ENCODE results near the gene IZUMO1R.

The IZUMO1R gene

DNA sequence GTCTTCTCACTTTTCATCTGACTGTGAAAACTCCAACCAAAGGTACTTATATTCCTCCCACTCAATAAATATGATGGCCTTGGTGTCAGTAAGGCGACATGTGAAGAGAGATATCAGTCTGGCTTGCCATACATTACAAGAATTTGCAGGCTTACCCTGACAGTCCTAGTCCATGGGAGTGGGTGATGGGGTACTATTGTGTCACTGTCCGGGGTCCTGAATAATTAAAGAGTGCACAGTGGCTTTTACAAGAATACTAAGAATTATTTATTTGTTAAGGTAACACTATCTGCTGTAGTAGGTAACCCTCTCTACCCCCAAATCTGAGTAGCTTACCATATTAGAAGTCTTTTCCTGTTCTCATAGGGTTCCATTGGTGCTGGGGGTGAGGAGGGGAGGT lies 23.1 kb upstream of the IZUMO1R start:
- H2AFZ ChIP-seq (ENCODE audit: low read depth, low read length) = no peak overlapping the region
- DNase-seq = no peak
- no peaks in the 10 kb centered on the region for H3K9me3 ChIP-seq (ENCODE audit: insufficient read depth, low read length, severe bottlenecking)
- no peaks in the 10 kb centered on the region for H3K36me3 ChIP-seq (ENCODE audit: insufficient read depth, low read length)
- H3K9ac ChIP-seq (ENCODE audit: low read depth, low read length) = no peak overlapping the region
- no peak overlapping the region for H3K4me2 ChIP-seq (ENCODE audit: insufficient read depth, low read length)
- no peaks in the 10 kb centered on the region for H3K4me1 ChIP-seq (ENCODE audit: insufficient read depth, low read length)
- no peak for ATAC-seq (ENCODE audit: insufficient read depth, low read depth)
- no peak overlapping the region for H3K27ac ChIP-seq (ENCODE audit: low read length)
- TF ChIP-seq CTCF (IDR thresholded peaks at IDR 0.05; ENCODE audit: borderline replicate concordance, extremely low read depth, low read length, poor library complexity, severe bottlenecking) (no peak), EZH2 (IDR thresholded peaks at IDR 0.05; ENCODE audit: borderline replicate concordance, low read depth, low read length, severe bottlenecking) (no peak)
- H3K79me2 ChIP-seq (ENCODE audit: insufficient read depth, low read length) = no peaks in the 10 kb centered on the region
- no peak overlapping the region for H3K4me3 ChIP-seq (ENCODE audit: low read depth in 1 of 2, low read length in 2 of 2)
- H4K20me1 ChIP-seq (ENCODE audit: insufficient read depth, low read length) = no peaks in the 10 kb centered on the region
- H3K27me3 ChIP-seq (ENCODE audit: insufficient read depth, low read length, poor library complexity) = no peaks in the 10 kb centered on the region

DNA sequence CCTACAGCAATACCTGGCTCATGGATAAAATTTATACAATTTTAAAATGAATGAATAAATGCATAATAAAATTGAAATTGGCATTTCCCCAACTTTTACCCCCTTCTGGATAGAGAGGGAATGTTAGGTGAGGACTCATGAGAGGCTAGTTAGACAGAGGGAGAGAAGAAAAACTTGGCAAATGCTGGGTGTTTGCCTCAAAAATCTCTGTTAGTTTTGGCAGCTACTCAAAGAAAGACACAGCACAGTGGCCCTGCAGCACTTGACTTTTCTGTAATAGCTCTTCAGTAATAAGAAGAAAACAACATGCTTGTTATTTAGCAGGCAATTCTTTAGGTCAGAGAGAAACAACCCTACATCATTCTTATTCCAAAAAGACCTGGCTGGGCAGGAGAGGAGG lies 20.7 kb upstream of the IZUMO1R start:
- Histone ChIP-seq H3K36me3 (ENCODE audit: insufficient read depth, low read length) (no peaks in the 10 kb centered on the region), H3K4me2 (ENCODE audit: insufficient read depth, low read length) (no peak overlapping the region), H3K9ac (ENCODE audit: low read depth, low read length) (no peak overlapping the region), H3K27ac (ENCODE audit: low read length) (no peak overlapping the region), H3K4me1 (ENCODE audit: insufficient read depth, low read length) (no peaks in the 10 kb centered on the region), H3K27me3 (ENCODE audit: insufficient read depth, low read length, poor library complexity) (no peaks in the 10 kb centered on the region), H3K79me2 (ENCODE audit: insufficient read depth, low read length) (no peaks in the 10 kb centered on the region), H3K9me3 (ENCODE audit: insufficient read depth, low read length, severe bottlenecking) (no peaks in the 10 kb centered on the region), H4K20me1 (ENCODE audit: insufficient read depth, low read length) (no peaks in the 10 kb centered on the region), H2AFZ (ENCODE audit: low read depth, low read length) (no peak overlapping the region), H3K4me3 (ENCODE audit: low read depth in 1 of 2, low read length in 2 of 2) (no peak overlapping the region)
- DNase-seq (no peak), ATAC-seq (ENCODE audit: insufficient read depth, low read depth) (no peak)
- TF ChIP-seq EZH2 (IDR thresholded peaks at IDR 0.05; ENCODE audit: borderline replicate concordance, low read depth, low read length, severe bottlenecking) (no peak), CTCF (IDR thresholded peaks at IDR 0.05; ENCODE audit: borderline replicate concordance, extremely low read depth, low read length, poor library complexity, severe bottlenecking) (no peak)

- DNase-seq (no peak), ATAC-seq (ENCODE audit: insufficient read depth, low read depth) (no peak)
- H3K9me3 ChIP-seq (ENCODE audit: insufficient read depth, low read length, severe bottlenecking) = no peaks in the 10 kb centered on the region
- TF ChIP-seq CTCF (IDR thresholded peaks at IDR 0.05; ENCODE audit: borderline replicate concordance, extremely low read depth, low read length, poor library complexity, severe bottlenecking) = no peak
- TF ChIP-seq EZH2 (IDR thresholded peaks at IDR 0.05; ENCODE audit: borderline replicate concordance, low read depth, low read length, severe bottlenecking) = no peak
- H3K27me3 ChIP-seq (ENCODE audit: insufficient read depth, low read length, poor library complexity) = peaks cover 4% of the 10 kb centered on the region
- no peaks in the 10 kb centered on the region for H4K20me1 ChIP-seq (ENCODE audit: insufficient read depth, low read length)
- H3K9ac ChIP-seq (ENCODE audit: low read depth, low read length) = no peak overlapping the region
- no peak overlapping the region for H2AFZ ChIP-seq (ENCODE audit: low read depth, low read length)
- H3K27ac ChIP-seq (ENCODE audit: low read length) = no peak overlapping the region
- H3K36me3 ChIP-seq (ENCODE audit: insufficient read depth, low read length) = no peaks in the 10 kb centered on the region
- no peaks in the 10 kb centered on the region for H3K4me1 ChIP-seq (ENCODE audit: insufficient read depth, low read length)
- no peaks in the 10 kb centered on the region for H3K79me2 ChIP-seq (ENCODE audit: insufficient read depth, low read length)
- H3K4me2 ChIP-seq (ENCODE audit: insufficient read depth, low read length) = no peak overlapping the region
- no peak overlapping the region for H3K4me3 ChIP-seq (ENCODE audit: low read depth in 1 of 2, low read length in 2 of 2)
Observed at GRCh38 chr11:94295534-94295933, 8.8 kb upstream of the IZUMO1R start.

DNA sequence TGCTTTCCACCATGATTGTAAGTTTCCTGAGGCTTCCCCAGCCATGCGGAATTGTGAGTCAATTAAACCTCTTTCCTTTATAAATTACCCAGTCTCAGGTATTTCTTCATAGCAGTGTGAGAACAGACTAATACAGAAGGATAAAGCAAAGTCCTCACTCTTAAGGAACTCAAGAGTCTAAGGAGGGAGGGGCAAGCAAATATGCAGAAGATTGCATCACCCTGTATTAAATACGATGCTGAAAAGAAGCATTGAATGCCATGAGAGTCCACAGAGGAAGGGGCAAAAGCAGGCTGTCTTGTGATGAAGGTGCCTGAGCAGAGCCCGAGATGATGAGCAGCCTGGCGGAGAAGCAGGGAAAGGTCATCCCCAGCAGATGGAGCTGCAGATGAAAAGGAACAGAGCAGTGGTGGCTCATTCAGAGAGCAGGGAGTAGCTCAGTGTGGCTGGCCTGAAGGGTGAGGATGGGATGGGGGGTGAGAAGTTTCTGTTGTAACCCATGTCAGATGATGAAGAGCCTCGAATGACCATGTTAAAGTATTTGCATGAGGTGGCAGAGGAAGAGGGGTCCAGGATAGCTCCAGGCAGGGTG lies 6.3 kb upstream of the IZUMO1R start:
- Histone ChIP-seq H3K27ac (ENCODE audit: low read length) (no peak overlapping the region), H3K4me3 (ENCODE audit: low read depth in 1 of 2, low read length in 2 of 2) (no peak overlapping the region), H2AFZ (ENCODE audit: low read depth, low read length) (no peak overlapping the region), H3K9ac (ENCODE audit: low read depth, low read length) (no peak overlapping the region), H3K79me2 (ENCODE audit: insufficient read depth, low read length) (no peaks in the 10 kb centered on the region), H3K36me3 (ENCODE audit: insufficient read depth, low read length) (no peaks in the 10 kb centered on the region), H3K4me2 (ENCODE audit: insufficient read depth, low read length) (no peak overlapping the region), H3K9me3 (ENCODE audit: insufficient read depth, low read length, severe bottlenecking) (no peaks in the 10 kb centered on the region), H3K4me1 (ENCODE audit: insufficient read depth, low read length) (no peaks in the 10 kb centered on the region), H3K27me3 (ENCODE audit: insufficient read depth, low read length, poor library complexity) (peaks cover 7% of the 10 kb centered on the region), H4K20me1 (ENCODE audit: insufficient read depth, low read length) (no peaks in the 10 kb centered on the region)
- TF ChIP-seq EZH2 (IDR thresholded peaks at IDR 0.05; ENCODE audit: borderline replicate concordance, low read depth, low read length, severe bottlenecking) (no peak), CTCF (IDR thresholded peaks at IDR 0.05; ENCODE audit: borderline replicate concordance, extremely low read depth, low read length, poor library complexity, severe bottlenecking) (no peak)
- DNase-seq = no peak
- ATAC-seq (ENCODE audit: insufficient read depth, low read depth) = no peak

Measured in DND-41 (cell line).